ENCODE data around the gene R3HDM2.

R3HDM2 gene

DNA sequence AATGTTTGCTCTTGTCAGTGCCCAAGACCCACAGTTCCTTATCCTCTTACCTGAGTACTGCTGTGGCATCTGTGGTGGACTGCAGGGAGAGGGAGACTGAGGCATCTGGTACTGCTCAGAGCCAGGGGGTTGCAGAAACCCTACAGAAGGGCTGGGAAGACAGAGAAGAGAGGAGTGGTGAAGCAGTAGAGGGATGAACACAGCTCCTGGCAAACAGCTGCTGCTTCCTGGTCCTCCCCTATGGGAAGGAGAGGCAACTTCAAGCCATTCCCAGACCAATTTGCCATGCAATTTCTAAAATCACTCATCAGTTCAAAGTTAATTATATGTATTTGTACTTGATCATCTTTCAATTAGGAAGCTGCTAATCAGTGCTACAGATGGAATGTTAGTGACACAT, 164.2 kb downstream of the R3HDM2 start:
- DNase-seq (ENCODE audit: low read depth) = no peak

DNA sequence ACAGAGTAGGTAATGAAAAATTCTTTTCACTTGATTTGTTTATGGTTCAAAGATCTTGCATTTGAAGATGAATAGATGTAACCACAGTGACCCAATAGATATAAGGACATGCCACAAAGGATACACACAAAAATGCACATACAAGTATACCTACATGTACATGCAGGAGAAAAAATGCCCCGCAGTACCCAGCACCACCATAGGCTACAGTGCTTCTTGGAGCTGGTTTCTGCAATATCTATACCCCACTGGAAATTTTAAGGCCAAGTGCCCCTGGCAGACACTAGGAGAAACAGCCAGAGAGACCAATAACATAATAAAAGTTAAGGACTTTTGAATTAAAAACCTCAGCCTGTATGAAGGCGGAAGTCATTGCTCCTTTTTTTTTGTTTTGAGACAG, 167.7 kb downstream of the R3HDM2 start:
- DNase-seq (ENCODE audit: low read depth) = no peak

DNA sequence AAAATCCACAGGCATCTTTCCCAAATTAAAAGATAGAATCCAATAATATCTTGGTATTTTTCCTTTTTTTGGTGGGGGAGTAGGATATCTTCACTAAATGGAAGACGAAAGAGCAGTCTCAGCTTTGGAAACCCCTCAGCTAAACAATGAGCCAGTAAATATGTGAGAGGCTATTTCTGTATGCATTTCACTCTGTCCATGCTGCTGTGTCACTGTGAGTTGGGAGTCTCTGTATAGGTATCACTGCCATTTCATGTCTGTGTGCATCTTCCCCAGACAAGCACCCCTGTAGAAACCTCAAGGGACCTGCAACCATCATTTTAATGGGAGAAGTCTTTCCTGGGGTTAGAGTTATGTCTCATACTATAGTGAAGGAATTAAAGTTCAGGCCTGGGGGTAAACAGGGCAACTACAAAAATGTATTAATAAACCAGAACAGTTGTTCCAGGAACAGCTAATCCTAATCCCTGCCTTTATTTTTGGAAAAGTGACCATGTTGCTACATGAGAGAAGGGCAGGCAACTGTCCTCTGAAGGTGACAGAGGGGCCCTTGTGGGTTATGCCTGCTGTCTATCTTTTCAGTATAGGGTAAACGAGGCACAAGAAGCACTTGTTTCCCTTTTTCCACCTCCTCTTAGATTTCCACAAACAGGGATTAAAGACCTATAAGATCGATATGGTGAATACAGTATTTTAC, 168.6 kb downstream of the R3HDM2 start:
- DNase-seq (ENCODE audit: low read depth) = no peak

DNA sequence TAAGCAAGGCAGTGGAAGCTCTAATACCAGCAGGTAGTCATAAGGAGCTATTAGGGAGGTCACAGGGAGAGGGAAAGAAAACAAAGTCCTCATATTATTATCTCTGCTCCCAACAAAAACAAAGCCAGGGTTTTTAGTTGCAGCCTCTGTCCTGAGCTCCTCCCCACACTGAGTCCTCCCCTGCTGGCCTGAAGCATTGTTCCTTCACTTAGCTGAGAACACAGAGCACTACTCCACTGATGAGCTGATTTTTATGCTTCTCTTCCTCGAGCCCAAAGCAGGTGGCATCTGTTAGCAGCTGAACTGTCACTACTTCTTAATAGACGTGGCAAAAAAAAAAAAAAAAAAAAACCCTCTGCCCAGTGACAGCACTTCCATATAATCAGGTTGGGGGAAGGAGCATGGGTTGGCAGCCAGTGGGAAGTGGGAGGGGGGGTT, 169.4 kb downstream of the R3HDM2 start:
- DNase-seq (ENCODE audit: low read depth) = no peak

DNA sequence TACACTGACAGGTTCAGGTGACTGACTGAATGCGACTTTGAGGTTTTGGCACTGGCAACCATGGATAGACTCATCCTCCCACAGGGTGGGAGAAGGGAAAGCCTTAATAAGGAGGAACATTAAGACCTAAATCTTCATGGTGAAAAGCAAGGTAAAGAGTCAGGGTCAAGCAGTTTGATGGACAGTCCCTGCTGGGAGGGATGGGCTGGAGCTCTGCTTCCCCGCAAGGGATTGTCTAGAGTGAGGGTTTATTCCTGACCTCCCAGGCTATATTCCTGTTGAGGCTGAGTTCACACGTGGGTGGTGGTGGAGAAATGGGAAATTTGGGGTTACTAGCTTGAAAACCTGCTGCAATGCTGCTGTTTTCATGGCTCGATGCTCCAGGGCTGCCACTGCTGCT, 170.5 kb downstream of the R3HDM2 start:
- DNase-seq (ENCODE audit: low read depth) = no peak

DNA sequence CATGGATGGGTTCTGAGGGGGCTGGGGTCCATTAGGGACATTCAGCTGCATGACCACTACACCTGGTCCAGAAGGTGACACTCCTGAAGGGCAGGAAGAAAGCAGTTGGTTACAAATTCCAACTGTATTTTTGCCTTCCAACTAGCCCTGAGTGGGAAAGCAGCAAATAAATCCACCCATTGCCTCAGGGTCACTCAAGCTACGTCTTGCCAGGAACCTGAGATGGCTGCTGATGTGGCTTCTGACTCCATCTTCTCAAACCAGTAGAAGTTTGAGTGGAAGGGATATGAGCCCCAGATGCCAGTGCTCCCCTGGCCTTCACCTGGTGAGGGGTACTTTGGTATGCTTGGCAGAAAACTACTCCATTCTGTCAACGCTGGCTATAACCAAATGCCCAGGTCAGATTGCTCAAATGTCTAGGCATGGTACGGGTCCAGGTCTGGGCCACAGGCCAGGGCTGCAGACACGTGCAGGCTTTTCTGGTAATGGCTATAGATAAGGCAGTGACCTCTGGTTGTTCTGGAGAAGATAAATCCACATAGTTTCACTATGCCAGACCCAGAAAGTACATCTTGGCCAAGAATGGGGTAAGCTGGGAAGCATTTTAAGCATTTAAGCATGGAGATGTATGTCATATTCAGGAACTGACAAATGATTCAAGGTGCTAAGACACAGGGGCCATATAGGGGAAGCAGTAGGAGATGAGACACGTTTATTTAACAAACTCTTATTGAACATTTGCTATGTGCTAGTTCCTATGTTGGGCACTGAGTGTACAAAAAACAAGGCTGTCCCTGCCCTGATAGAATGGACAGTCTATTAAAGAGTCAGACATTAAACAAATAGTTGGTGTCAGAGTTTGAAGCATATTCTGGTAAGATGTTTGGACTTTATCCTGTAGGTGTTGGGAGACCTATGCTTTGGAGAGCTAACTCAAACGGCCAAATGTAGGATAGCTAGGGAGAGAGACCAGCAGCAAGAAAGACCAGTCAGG, 171.6 kb downstream of the R3HDM2 start:
- no peak for DNase-seq (ENCODE audit: low read depth)

DNA sequence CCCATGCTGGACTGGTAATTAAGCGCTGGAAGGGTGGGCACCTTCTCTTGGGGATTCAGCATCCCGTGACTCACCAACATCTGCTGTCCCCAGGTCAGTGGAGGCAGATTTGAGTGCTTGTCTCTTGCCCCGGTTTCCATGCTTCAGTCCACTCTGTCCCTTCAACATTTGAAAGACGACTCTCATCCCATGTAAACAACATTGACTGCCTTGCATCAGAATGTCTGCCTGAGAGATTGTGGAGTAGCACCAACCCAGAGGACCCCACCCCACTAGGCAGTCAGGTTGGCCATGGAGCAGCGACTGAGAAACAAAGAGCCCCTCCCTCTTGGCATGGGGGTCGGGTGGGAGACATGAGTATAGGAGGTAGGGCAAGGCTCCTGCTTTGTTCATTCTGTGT, 174.9 kb downstream of the R3HDM2 start:
- no peak for DNase-seq (ENCODE audit: low read depth)

DNA sequence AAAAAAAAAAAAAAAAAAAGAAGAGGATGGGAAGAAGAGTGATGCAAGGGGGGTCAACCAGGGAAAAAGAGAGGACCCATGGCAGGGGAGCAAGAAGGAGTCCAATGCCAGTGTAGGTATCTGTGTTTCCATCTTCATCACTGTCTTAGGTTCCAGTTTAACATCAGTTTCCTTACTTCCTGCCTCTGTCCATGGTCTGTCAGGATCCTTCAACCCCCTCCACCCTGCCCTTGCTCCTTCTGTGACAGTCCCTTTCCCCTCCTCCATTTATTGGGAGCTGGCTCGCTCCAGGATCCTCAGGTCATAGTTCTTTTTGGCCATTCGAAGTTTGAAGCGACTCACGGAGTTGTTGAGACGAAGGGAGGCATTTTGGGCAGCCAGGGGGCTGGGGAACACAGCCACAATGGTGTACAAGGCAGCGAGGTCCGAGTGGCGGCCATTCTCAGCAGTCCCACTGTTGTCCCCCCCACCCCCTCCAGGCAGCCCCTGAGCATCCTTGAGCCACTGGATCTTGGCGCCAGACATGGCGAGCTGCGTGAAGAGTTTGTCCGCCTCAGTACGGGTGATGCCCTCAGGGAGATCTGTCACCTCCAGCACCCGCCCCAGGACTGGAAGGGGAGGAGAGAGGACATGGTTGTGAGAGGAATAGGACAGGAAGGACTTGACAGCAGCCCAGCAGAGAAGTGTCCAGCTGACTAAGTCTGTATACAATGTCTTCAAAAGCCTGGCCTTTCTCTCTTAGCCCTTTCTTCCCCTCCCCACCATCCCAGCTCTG, 176.2 kb downstream of the R3HDM2 start:
- DNase-seq (ENCODE audit: low read depth) = no peak

DNA sequence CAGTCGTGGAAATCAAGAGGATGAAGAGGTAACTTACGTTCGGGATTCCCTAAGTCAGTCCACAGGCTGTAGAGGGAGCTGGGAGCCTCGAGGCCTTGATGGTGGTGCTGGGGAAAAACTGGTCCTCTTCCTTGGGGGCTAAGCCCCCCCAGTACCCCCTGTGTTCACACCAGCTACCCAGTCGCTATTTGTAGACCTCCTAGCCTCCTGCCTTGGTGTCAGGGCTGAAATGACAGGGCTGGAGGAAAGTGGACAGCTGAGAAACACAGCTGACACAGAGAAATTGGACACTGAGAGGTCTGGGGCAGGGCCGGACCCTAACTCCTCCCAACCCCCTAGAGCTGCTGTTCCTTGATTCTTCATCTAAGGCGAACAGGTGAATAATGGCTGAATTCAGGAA, 179.9 kb downstream of the R3HDM2 start, which contains the start of gene STAC3:
STAC3 (minus strand) TSS at position 232 of the 400 bp plus-strand sequence. CDS start 1,551 bp downstream, outside the sequence.
- no peak for DNase-seq (ENCODE audit: low read depth)

DNA sequence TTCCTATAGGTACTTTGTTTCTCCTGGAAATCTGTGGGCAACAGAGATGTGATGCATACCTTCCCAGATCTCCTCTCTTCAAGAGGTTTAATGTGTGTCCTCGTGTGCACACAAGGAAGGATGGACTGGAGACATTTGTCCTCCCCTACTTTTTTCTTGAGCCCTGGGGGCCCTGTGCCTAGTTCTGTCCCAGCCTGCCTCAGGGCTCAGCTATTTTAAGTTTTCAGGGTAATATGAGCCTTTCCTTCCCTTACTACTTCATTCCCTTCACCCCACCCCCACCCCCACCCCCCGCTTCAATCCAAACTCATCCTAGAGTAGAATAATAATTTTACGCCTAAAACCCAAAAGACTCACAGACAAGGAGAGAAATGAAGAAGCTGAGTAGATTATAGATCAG, 180.3 kb downstream of the R3HDM2 start:
- no peak for DNase-seq (ENCODE audit: low read depth)

DNA sequence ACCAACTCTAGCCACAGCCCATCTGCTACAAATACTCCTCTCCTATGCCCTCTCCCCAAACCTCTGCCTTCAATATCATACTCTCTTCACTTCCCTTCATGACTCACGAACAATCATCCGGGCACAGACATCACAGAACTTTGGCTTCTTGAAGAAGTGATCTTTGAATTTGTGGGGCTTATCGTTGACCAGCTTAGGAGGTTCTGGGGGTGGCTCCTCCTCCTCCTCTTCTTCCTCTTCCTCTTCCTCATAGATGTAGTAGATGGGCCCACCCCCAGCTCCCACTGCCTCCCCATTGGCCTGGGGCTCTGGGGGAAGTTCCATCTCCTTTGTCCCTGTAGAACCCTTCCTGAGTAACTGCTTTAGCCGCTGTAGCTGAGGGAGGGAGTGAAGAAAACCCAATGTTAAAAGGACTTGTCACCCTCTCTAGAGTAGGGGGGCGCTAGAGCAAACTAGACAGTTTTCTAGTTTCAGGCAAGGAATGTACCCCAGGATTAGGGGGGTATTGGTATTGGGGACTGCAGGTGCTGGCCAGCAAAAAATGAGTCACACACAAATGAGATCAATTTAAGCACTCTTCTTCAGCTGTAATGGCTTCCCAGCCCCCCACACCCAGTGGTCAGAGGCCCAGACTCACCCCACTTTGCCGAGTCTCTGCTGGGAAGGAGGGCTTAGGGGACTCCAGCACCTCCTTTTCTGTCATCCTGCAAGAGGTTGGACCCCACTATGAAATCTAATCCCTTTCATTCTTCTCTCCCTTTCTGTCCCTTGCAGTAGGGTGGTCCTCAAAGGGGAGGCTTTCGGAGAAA, 181.7 kb downstream of the R3HDM2 start:
- no peak for DNase-seq (ENCODE audit: low read depth)

DNA sequence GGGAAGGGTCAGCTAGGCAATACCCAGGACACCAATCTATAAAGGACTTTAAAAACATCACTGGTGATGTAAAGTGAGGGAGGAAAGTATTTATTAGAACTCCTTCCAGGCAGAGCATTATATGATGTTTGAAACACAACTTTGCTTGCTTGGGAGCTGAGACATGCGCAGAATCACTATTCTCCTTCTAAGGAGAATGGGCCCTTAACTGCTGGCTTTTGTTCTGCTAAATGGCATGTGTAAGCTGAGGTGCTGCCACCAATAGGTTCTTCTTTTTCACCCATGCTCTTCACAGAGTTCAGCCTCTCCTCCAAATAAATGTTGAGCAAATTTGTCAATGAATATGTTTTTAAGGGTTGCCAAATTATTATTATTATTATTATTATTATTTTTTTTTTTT, 183.8 kb downstream of the R3HDM2 start:
- DNase-seq (ENCODE audit: low read depth) = no peak

DNA sequence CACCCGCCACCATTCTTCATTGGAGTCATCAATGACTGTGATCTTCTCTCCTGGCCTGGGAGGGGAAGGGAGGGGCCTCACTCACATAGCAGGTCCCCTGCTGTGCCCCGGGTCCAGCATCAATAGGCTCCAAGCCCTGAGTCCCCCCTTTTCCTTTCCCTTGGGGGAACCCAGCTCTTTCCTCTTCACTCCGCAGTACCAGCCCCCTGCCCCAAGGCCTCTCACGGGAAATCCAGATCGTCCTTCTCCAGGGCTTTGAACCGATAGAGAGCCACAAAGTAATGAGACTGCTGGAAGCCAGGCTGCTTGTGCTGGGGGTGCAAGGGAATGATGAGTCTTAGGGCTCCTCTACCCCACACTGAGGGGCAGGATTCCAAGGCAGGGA, 186.5 kb downstream of the R3HDM2 start:
- no peak for DNase-seq (ENCODE audit: low read depth)

DNA sequence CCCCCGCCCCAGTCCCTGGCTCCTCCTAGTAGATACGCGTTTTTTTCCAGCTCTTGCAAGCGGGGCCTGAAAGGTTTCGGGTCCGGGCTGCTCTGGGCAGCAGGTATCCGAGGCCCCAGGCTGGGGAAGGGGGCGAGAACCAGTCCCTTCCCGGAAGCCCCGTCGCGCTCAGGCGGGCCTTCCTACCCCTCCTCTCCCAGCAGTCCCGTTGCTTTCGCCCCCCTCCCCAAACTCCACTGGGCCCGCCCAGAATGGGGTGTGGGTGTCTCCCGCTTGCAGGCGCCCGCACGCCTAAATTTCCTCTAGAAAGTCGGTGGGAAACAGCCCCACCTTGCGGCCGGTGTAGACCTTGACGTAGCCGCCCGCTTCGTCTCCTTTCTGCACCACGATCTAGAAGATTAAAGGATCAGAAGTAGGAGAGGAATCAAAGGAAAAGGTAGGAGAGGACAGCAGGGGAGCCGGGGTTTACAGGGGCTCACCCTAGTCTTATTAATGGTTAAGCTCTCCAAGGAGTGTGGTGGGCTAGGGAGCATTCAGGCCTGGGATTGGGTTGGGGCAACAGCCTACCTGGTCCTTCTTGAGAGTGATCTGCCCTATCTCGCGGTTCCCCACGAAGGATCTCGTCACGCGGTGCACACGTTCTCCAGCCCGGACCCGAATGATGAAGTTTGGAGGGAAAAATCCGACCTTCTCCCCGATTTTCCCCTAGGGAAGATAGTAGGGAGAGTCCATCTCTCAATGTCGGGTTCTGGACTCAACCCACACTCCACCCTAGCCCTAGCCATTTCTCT, 187.1 kb downstream of the R3HDM2 start:
- peak; percentile 67 for DNase-seq (ENCODE audit: low read depth)

DNA sequence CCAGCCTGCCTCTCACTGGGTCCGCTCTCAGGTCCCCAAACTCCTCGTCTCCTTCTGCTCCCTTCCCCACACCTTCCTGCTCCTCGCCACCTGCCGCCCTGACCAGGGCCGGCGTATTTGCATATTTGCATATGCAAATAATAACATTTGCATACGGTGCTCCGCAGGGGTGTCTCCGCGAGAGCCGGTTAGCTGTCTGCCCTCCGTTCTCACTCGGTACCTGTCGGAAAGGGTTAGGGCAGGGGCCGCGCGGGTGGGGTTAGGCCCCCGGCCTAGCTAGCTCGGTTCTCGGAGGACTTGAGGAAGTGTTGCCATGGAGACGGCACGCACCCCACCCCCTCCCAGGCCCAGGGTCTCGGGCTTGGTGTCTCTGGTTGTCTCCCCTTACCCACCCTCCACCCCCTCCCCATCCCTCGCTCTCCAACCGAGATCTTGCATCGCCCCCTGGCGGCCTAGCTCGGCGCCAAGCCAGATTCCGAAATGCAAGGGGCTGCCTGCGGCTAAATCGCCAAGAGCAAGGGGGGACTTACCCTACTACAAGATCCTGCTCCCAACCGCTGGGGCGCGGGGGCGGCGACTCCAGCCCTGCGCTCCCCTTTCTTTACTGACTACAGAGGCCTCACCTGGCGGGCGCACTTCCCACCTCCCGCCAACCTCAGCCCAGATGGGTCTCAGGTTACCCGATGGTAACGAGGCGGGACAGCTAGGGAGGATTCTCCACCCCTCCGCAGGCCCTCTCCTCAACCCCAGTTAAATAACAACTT, 188.0 kb downstream of the R3HDM2 start:
- peak; percentile 59 for DNase-seq (ENCODE audit: low read depth)

DNA sequence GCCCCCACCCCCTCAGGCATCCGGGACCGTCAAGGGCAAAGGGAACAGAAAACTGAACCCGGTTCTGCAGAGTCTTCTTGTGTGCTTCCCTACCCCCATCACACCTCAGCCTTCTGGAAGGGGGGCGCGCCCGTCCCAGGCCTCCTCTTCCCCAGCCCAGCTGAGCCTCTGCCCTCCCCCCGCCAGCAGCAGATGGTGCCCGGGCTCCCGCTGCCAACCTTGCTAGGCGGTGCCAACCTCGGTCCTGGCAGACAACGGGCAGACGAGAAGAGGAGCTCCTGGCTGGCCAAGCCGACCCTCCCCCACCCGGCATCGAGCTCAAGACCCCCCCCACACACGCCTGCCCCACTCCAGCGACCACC, 188.5 kb downstream of the R3HDM2 start:
- no peak for DNase-seq (ENCODE audit: low read depth)

DNA sequence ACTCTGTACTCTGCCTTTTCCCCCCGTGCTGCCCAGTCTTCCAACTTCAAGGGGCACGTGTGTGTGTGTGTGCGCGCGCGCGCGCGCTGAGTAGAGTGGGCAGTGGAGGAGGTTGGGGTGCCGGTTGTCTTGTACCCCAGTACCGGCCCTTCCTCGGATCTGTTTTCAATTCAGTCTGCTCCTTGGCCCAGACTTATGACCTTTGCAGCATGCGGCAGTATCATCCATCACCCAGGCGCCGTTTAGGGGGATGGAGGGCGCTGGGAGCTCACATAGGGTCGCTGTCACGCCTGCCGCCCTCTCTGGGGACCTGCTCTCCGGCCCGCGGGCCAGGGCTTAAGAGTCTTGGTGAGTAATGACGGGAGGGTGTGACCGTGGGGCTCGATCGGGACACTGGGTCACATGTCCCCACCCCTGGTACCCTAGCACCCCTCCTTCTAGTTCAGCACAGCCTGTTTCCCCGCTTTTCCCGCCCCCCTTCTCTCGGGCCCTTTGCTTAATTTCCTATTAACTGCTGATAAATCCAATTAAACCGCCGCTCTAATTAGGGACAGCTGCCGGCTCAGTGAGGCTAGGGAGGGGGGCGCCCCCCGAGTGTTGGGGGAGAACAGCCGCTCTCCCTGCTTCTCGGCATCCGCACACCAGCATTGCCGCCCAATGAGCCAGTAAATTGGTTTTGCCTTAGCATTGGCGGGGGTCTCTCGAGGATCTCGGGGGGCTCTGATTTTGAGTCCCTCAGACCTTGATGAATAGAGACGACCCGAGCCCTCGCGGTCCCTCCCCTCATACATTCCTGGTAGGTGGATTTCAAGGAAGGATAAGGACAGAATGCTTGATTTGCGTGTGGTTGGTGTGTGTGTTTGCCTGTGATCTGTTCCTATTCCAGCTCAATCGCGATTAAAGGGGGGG, 189.2 kb downstream of the R3HDM2 start:
- no peak for DNase-seq (ENCODE audit: low read depth)

DNA sequence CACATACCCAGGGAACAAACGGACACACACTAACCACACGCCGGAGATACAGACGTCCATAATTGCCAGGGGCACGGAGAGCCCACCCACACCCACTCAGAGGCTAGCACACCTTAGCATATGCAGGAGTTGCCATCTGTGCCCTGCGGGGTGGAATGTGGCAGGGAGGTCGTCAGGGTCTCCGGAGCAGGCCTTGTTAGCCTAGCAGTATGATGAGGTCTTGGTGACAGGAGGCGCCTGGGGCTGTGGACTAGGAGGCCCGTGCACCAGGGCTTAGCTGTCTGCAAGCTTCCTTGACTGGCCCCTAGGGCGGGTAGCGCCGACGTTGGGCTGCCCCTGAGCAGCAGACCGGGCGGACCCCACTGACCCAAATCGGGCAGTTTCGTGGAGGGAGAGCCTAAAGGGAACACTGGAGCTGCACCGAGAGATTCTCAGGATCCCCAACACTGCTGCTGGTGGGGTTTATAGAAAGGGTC, 189.9 kb downstream of the R3HDM2 start:
- no peak for DNase-seq (ENCODE audit: low read depth)
